Measurements from ENCODE around the gene MAFF.

MAFF gene

DNA sequence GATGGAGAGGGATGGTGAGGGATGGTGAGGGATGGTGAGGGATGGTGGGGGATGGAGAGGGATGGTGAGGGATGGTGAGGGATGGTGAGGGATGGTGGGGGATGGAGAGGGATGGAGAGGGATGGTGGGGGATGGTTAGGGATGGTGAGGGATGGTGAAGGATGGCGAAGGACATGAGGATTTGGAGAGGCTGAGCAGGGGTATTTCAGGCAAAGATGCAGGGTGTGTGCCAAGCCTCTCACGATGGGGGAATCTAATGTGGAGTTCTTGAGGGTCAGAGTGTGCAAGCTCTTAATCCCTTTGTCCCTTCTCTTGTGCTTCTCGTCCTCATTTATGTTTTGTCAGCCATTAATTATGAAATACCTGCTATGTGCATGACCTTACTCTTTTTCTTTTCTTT is 12.7 kb upstream of the MAFF start:
- no peak for TF ChIP-seq CTCF (IDR thresholded peaks at IDR 0.05; ENCODE audit: unreplicated experiment in 3 of 3)
- no peak overlapping the region for H3K27ac Mint-ChIP-seq
- H3K4me1 Mint-ChIP-seq, result peaks cover 22% of the 10 kb centered on the region
- no peak overlapping the region for H3K4me3 Mint-ChIP-seq
- H3K9me3 Mint-ChIP-seq, result no peaks in the 10 kb centered on the region
- no peaks in the 10 kb centered on the region for H3K36me3 Mint-ChIP-seq (ENCODE audit: low read depth)
- H3K27me3 Mint-ChIP-seq (ENCODE audit: low read depth), result peaks cover 15% of the 10 kb centered on the region

DNA sequence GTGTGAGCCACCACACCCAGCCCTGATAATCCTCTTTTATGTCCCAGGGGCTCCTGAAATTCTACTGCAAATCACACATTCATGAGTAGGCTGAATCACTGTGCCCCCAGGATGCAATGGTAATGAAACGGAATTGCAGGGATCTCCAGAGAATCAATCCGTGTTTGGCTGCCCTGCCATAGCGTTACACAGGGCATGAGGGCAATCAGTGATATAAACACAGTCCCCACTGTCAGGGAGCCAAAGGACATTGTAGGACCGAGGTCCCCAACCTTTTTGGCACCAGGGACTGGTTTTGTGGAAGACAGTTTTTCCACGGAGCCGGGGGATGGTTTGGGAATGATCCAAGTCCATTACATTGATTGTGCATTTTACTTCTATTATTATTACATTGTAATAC is 11.2 kb upstream of the MAFF start:
- Mint-ChIP-seq H3K27me3 (ENCODE audit: low read depth) (peaks cover 10% of the 10 kb centered on the region), H3K9me3 (no peaks in the 10 kb centered on the region), H3K4me1 (peaks cover 30% of the 10 kb centered on the region), H3K4me3 (no peak overlapping the region), H3K27ac (no peak overlapping the region), H3K36me3 (ENCODE audit: low read depth) (no peaks in the 10 kb centered on the region)
- TF ChIP-seq CTCF (IDR thresholded peaks at IDR 0.05; ENCODE audit: unreplicated experiment in 3 of 3), result no peak

DNA sequence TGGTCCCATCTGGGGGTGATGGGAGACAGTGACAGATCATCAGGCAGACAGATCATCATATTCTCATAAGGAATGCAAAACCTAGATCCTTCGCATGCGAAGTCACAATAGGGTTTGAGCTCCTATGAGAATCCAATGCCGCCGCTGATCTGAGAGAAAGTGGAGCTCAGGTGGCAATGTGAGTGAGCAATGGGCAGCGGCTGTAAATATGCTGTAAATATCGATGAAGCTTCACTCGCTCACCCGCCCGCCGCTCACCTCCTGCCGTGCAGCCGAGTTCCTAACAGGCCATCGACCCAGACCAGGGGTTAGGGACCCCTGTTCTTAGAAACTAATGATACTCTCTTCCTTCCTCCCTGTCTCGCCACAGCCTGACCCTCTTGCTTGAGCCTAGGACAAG is 10.7 kb upstream of the MAFF start:
- Mint-ChIP-seq H3K27ac (no peak overlapping the region), H3K4me3 (no peak overlapping the region), H3K36me3 (ENCODE audit: low read depth) (no peaks in the 10 kb centered on the region), H3K27me3 (ENCODE audit: low read depth) (peaks cover 10% of the 10 kb centered on the region), H3K4me1 (peaks cover 30% of the 10 kb centered on the region), H3K9me3 (no peaks in the 10 kb centered on the region)
- TF ChIP-seq CTCF (IDR thresholded peaks at IDR 0.05; ENCODE audit: unreplicated experiment in 3 of 3), result no peak

GRCh38 chr22:38191731-38192474 is 9.9 kb upstream of the MAFF start:
- no peak for TF ChIP-seq CTCF (IDR thresholded peaks at IDR 0.05; ENCODE audit: unreplicated experiment in 3 of 3)
- H3K4me3 Mint-ChIP-seq, result no peak overlapping the region
- no peaks in the 10 kb centered on the region for H3K36me3 Mint-ChIP-seq (ENCODE audit: low read depth)
- H3K4me1 Mint-ChIP-seq, result peaks cover 25% of the 10 kb centered on the region
- H3K27me3 Mint-ChIP-seq (ENCODE audit: low read depth), result peaks cover 10% of the 10 kb centered on the region
- H3K9me3 Mint-ChIP-seq, result no peaks in the 10 kb centered on the region
- H3K27ac Mint-ChIP-seq, result no peak overlapping the region

DNA sequence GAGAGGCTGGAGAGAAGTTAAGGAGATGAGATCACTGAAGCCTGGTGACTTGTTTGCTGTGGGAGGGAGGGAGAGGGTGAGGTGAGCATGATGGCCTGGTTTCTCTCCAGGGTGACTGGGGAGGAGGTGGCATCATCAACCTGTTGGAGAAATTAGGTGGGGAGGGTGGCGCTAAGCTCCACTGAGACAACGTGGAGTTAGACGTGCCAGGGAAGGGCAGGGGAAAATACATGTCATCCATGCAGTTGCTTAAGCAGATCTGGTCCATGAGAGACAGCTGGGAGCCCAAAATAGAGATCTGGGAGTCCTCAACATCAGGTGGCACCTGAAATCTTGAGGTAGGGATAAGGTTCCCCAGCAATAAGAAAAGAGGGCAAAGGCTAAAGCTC is 9.3 kb upstream of the MAFF start:
- no peaks in the 10 kb centered on the region for H3K9me3 Mint-ChIP-seq
- H3K27ac Mint-ChIP-seq, result peak overlapping the region in 1 of 3 experiments; percentile 8
- H3K36me3 Mint-ChIP-seq (ENCODE audit: low read depth), result no peaks in the 10 kb centered on the region
- peaks cover 10% of the 10 kb centered on the region for H3K27me3 Mint-ChIP-seq (ENCODE audit: low read depth)
- TF ChIP-seq CTCF (IDR thresholded peaks at IDR 0.05; ENCODE audit: unreplicated experiment in 3 of 3), result no peak
- H3K4me3 Mint-ChIP-seq, result peak overlapping the region in 1 of 3 experiments; percentile 19
- H3K4me1 Mint-ChIP-seq, result peaks cover 23% of the 10 kb centered on the region

DNA sequence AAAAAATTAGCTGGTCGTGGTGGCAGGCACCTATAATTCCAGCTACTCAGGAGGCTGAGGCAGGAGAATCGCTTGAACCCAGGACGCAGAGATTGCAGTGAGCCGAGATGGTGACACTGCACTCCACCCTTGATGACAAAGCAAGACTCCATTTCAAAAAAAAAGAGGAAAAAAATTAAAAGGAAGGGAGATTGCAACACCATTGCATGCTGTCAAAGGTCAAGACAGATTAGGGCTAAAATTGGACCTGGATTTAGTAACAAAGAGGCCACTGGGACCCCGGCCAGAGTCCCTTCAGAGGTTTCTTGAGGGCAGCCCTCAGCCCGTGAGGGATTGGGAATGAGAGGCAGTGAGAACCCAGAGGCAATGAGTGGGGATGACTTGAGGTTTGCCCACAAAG is 8.2 kb upstream of the MAFF start:
- Mint-ChIP-seq H3K36me3 (ENCODE audit: low read depth) (no peaks in the 10 kb centered on the region), H3K27me3 (ENCODE audit: low read depth) (peaks cover 10% of the 10 kb centered on the region), H3K4me1 (peaks cover 20% of the 10 kb centered on the region), H3K4me3 (no peak overlapping the region), H3K27ac (no peak overlapping the region), H3K9me3 (no peaks in the 10 kb centered on the region)
- no peak for TF ChIP-seq CTCF (IDR thresholded peaks at IDR 0.05; ENCODE audit: unreplicated experiment in 3 of 3)
